ENCODE measurements around the gene OSBPL3. TPM values are rescaled to one million over a fixed set of nuclear protein-coding genes. Genes with fewer than 3 reads are reported as not detected.

The OSBPL3 gene
- polyA plus RNA-seq, 1 donor from 2014 or later, result 0.26 TPM

- no peaks in the 10 kb centered on the region for H3F3A ChIP-seq (ENCODE audit: insufficient read depth, low read length, poor library complexity, severe bottlenecking)
- H3K9me3 ChIP-seq (ENCODE audit: low read length), result no peaks in the 10 kb centered on the region
- no peaks in the 10 kb centered on the region for H3K36me3 ChIP-seq (ENCODE audit: insufficient read depth, low read length)
- no peak overlapping the region for H3K4me3 ChIP-seq (ENCODE audit: low read length)
- no peaks in the 10 kb centered on the region for H3K79me2 ChIP-seq (replicated peaks; ENCODE audit: insufficient read depth, low read length)
- no peak overlapping the region for H3K27ac ChIP-seq (ENCODE audit: low read length)
- no peak overlapping the region for H3K4me2 ChIP-seq (ENCODE audit: low read length)
- TF ChIP-seq TAF1 (IDR thresholded peaks at IDR 0.05; ENCODE audit: low read depth), result no peak
- TF ChIP-seq REST (IDR thresholded peaks at IDR 0.05; ENCODE audit: borderline replicate concordance), result no peak
- no peak for TF ChIP-seq CTCF (IDR thresholded peaks at IDR 0.05; ENCODE audit: poor library complexity, severe bottlenecking)
- TF ChIP-seq RAD21 (conservative IDR thresholded peaks at IDR 0.05), result no peak
- TF ChIP-seq EZH2 (IDR thresholded peaks at IDR 0.05; ENCODE audit: borderline replicate concordance, insufficient read depth, low read length, poor library complexity, severe bottlenecking), result no peak
- no peak for TF ChIP-seq MXI1 (conservative IDR thresholded peaks at IDR 0.05; ENCODE audit: poor library complexity, severe bottlenecking)
- no peak for TF ChIP-seq EP300 (conservative IDR thresholded peaks at IDR 0.05; ENCODE audit: poor library complexity, severe bottlenecking)
- TF ChIP-seq POLR2AphosphoS5 (IDR thresholded peaks at IDR 0.05), result no peak
- no peak for TF ChIP-seq SMC3 (conservative IDR thresholded peaks at IDR 0.05; ENCODE audit: poor library complexity)
- H3K9ac ChIP-seq (ENCODE audit: low read length), result no peak overlapping the region
- H2AFZ ChIP-seq (ENCODE audit: low read depth, low read length), result no peak overlapping the region
- H3K27me3 ChIP-seq (ENCODE audit: insufficient read depth, low read depth, low read length), result no peaks in the 10 kb centered on the region
- no peaks in the 10 kb centered on the region for H4K20me1 ChIP-seq (ENCODE audit: insufficient read depth)
- no peaks in the 10 kb centered on the region for H3K9me2 ChIP-seq (ENCODE audit: insufficient read depth, low read length)
These were observed 59.3 kb downstream of the OSBPL3 start for GRCh38 chr7:24920451-24921361.

- H3K4me2 ChIP-seq (ENCODE audit: low read length), result no peak overlapping the region
These were observed 62.3 kb downstream of the OSBPL3 start for GRCh38 chr7:24917510-24918239.

More at GRCh38 chr7:24917510-24918239, 62.3 kb downstream of the OSBPL3 start:
- Histone ChIP-seq H3K27me3 (ENCODE audit: insufficient read depth, low read depth, low read length) (no peaks in the 10 kb centered on the region), H3K9me3 (ENCODE audit: low read length) (no peaks in the 10 kb centered on the region), H3F3A (ENCODE audit: insufficient read depth, low read length, poor library complexity, severe bottlenecking) (no peaks in the 10 kb centered on the region), H3K36me3 (ENCODE audit: insufficient read depth, low read length) (no peaks in the 10 kb centered on the region), H3K4me3 (ENCODE audit: low read length) (no peak overlapping the region), H2AFZ (ENCODE audit: low read depth, low read length) (no peak overlapping the region), H3K27ac (ENCODE audit: low read length) (no peak overlapping the region), H3K79me2 (replicated peaks; ENCODE audit: insufficient read depth, low read length) (no peaks in the 10 kb centered on the region), H3K9me2 (ENCODE audit: insufficient read depth, low read length) (no peaks in the 10 kb centered on the region), H4K20me1 (ENCODE audit: insufficient read depth) (no peaks in the 10 kb centered on the region), H3K9ac (ENCODE audit: low read length) (no peak overlapping the region)
- no peak for TF ChIP-seq REST (IDR thresholded peaks at IDR 0.05; ENCODE audit: borderline replicate concordance)
- TF ChIP-seq RAD21 (conservative IDR thresholded peaks at IDR 0.05), result no peak
- no peak for TF ChIP-seq SMC3 (conservative IDR thresholded peaks at IDR 0.05; ENCODE audit: poor library complexity)
- TF ChIP-seq MXI1 (conservative IDR thresholded peaks at IDR 0.05; ENCODE audit: poor library complexity, severe bottlenecking), result no peak

All from neural cell (in vitro differentiated cells).